ENCODE results near the gene CAPZB. TPM values are rescaled to one million over a fixed set of nuclear protein-coding genes. Genes with fewer than 3 reads are reported as not detected.

CAPZB gene
- total RNA-seq, 1 experiment from 2014 or later = 348 TPM

GRCh38 chr1:19357299-19357986, 127.9 kb downstream of the CAPZB start:
- H3K4me1 Mint-ChIP-seq = peaks cover 34 to 42% of the 10 kb centered on the region in 2 experiments

More at GRCh38 chr1:19357299-19357986, 127.9 kb downstream of the CAPZB start:
- H2BK15ac ChIP-seq (ENCODE audit: low read depth, low read length) = no peak overlapping the region
- TF ChIP-seq CTCF (conservative IDR thresholded peaks at IDR 0.05) = no peak
- no peak for DNase-seq
- peaks cover 22 to 45% (median 39%) of the 10 kb centered on the region in 3 experiments for H3K36me3 Mint-ChIP-seq (ENCODE audit: insufficient read depth in 1 of 3, low read depth in 3 of 3)
- no peak overlapping the region for H2AK5ac ChIP-seq (ENCODE audit: insufficient read length, low read length)
- H3K4ac ChIP-seq (ENCODE audit: low read depth, low read length) = no peak overlapping the region
- H2AFZ ChIP-seq (ENCODE audit: low read length) = no peak overlapping the region
- no peaks in the 10 kb centered on the region for H4K20me1 ChIP-seq (ENCODE audit: control insufficient read depth, insufficient read depth, insufficient read length)
- WGBS (ENCODE audit: extremely low coverage, insufficient read length, low lambda C conversion rate) = no CpG with 5 or more reads among the region's 13 CpGs
- no peak overlapping the region for H2BK120ac ChIP-seq (ENCODE audit: low read depth, low read length, poor library complexity, severe bottlenecking)
- no peak overlapping the region for H3K23ac ChIP-seq (ENCODE audit: insufficient read length, low read depth, low read length)
- no peak overlapping the region for H2BK20ac ChIP-seq (ENCODE audit: low read depth, low read length, poor library complexity, severe bottlenecking)
- H4K8ac ChIP-seq (replicated peaks; ENCODE audit: insufficient read length, low read depth, low read length) = no peak overlapping the region
- H3K27ac Mint-ChIP-seq = peak overlapping the region; percentile 21 to 64 (median 55); a peak in 2 of 7 replicates
- H3K79me1 ChIP-seq (ENCODE audit: insufficient read depth, low read depth, low read length, poor library complexity, severe bottlenecking) = peaks cover 4% of the 10 kb centered on the region
- H3K9me3 Mint-ChIP-seq = no peaks in the 10 kb centered on the region
- no peaks in the 10 kb centered on the region for H3K27me3 ChIP-seq (ENCODE audit: insufficient read depth, low read length)
- no peaks in the 10 kb centered on the region for H3K9me3 ChIP-seq (ENCODE audit: control insufficient read depth, low read depth, low read length)
- H3K4me1 ChIP-seq (ENCODE audit: insufficient read depth, low read length) = 0 out of 2 replicates have a peak, but pooled peaks cover 3% of the 10 kb centered on the region
- 0 out of 2 replicates have a peak, but pooled peaks cover 1% of the 10 kb centered on the region for H3K79me2 ChIP-seq (ENCODE audit: insufficient read depth, low read length)
- no peak overlapping the region for H2BK5ac ChIP-seq (ENCODE audit: insufficient read length, low read length)
- no peak overlapping the region for H3K9ac ChIP-seq (ENCODE audit: extremely low read depth, insufficient read length, low read length)
- H3K18ac ChIP-seq (ENCODE audit: insufficient read length, low read depth, low read length) = no peak overlapping the region
- H3K27me3 Mint-ChIP-seq (ENCODE audit: low read depth) = no peaks in the 10 kb centered on the region
- H3K4me2 ChIP-seq (ENCODE audit: insufficient read depth, insufficient read length, low read length) = no peak overlapping the region
- no peak overlapping the region for H4K5ac ChIP-seq (ENCODE audit: insufficient read length, low read depth, low read length)
- no peak overlapping the region for H3K14ac ChIP-seq (ENCODE audit: insufficient read depth, low read length)
- H4K91ac ChIP-seq (ENCODE audit: insufficient read length, low read depth, low read length) = no peak overlapping the region
- no peak overlapping the region for H3T11ph ChIP-seq (ENCODE audit: low read length)
- H3K4me3 Mint-ChIP-seq = no peak overlapping the region; a peak in 1 of 5 replicates
- no peak overlapping the region for H2BK12ac ChIP-seq (ENCODE audit: insufficient read length, low read depth, low read length)
- H3K23me2 ChIP-seq (ENCODE audit: insufficient read length, low read depth, low read length, poor library complexity, severe bottlenecking) = no peaks in the 10 kb centered on the region
- H3K56ac ChIP-seq (ENCODE audit: insufficient read length, low read depth, low read length) = no peak overlapping the region
- no peak overlapping the region for H3K27ac ChIP-seq (ENCODE audit: insufficient read length, low read depth, low read length)

All from H9 (cell line).